ENCODE results near the gene PLXNA3. TPM values are rescaled to one million over a fixed set of nuclear protein-coding genes. Genes with fewer than 3 reads are reported as not detected.

PLXNA3 gene
- total RNA-seq, 1 experiment from 2014 or later = 128 TPM

DNA sequence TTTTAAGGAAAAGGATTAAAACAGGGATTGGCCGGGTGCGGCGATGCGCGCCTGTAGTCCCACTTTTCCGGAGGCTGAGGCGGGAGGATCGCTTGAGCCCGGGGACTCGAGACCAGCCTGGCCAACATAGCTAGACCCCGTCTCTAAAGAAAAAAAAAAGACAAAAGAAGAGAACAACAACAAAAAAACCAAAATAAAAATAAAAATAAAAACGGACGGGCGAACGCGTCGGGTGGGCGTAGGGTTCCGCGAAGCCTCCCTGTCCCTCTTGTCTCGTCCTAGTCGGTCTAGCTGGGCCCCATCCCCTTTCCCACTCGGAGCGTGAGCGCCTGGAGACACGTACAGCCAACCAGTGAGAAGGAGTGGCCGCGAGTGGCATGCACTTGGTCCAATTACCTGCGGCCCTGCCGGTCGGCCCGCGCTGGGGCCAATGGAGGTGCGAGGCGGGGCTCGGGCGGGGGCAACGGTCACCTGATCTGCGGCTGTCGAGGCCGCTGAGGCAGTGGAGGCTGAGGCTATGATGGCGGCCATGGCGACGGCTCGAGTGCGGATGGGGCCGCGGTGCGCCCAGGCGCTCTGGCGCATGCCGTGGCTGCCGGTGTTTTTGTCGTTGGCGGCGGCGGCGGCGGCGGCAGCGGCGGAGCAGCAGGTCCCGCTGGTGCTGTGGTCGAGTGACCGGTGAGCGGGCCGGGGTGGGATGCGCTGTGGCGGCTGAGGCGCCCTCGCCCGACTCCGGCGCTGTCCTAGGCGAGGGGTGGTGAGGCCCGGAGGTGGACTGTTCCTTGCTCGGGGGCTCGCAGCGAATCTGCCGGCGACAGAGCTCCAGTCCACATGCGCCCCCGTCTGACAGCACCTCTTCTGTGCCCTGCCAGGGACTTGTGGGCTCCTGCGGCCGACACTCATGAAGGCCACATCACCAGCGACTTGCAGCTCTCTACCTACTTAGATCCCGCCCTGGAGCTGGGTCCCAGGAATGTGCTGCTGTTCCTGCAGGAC lies 29.6 kb upstream of the PLXNA3 start, which contains the start of gene ATP6AP1:
Gene ATP6AP1, plus strand, starts transcription at position 502 of the 996 bp plus-strand sequence. Its CDS starts 16 bp downstream, at position 518.
- BruUV-seq (replicated peaks) = no TSS peak
- intact Hi-C loops (cut with micrococcal nuclease; ENCODE audit: unreplicated experiment) = no loop called here
- POLR2A ChIA-PET = interaction anchor here (0.6 to 0.7 kb wide), 2 partner anchors 15 to 961 kb away, joined by 6 read pairs; no protein-coding TSS in a partner anchor

DNA sequence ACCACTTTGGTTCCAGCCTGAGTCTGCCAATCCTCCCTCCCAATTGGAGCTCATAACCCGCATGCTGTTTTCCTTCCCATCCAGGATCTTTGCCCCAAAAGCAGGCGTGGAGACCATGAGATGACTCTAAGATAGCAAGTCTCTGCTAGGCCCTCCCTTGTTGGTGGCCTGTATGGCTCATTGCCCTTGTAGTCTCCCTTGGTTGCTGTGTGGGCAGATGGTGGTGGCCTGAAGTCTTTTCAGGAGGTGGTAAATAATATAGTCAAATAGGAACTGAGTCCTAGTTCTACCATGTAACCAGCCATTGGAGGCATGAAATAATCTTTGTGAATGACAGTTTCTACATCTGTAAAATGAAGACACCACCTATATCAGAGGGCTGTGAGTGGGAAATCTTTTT lies 28.4 kb upstream of the PLXNA3 start:
- Histone ChIP-seq H3K27me3 (ENCODE audit: control insufficient read depth, insufficient read depth, low read length) (no peaks in the 10 kb centered on the region), H3K4me3 (ENCODE audit: low read depth in 2 of 2, low read length in 2 of 2) (peak overlapping the region; percentile 67 to 68), H3K9me3 (ENCODE audit: control insufficient read depth, insufficient read depth, low read depth, low read length) (no peaks in the 10 kb centered on the region), H3K27ac (ENCODE audit: low read length) (peak overlapping the region; percentile 83), H3K4me1 (ENCODE audit: control insufficient read depth, insufficient read depth, low read length) (peaks cover 26% of the 10 kb centered on the region), H3K36me3 (ENCODE audit: control insufficient read depth, insufficient read depth, low read length) (peaks cover 6% of the 10 kb centered on the region)
- in situ Hi-C loops (cut with HindIII; ENCODE audit: low pct_unique_long_range_greater_than_20kb, low sequenced_read_pairs) (no loop called here), intact Hi-C loops (cut with micrococcal nuclease; ENCODE audit: unreplicated experiment) (no loop called here)
- no peak for TF ChIP-seq TCF7L2 (IDR thresholded peaks at IDR 0.05; ENCODE audit: low read depth, low read length)
- POLR2A ChIA-PET = interaction anchor here (0.7 kb wide), 1 partner anchor 34 kb away, joined by 5 read pairs; no protein-coding TSS in a partner anchor
- ATAC-seq (no peak), DNase-seq (ENCODE audit: low read depth, low spot score) (no peak)
- CTCF ChIA-PET = interaction anchor here (0.7 kb wide), 1 partner anchor 9 kb away, joined by 5 read pairs; no protein-coding TSS in a partner anchor
- BruUV-seq (replicated peaks) = no TSS peak

More for the DNA sequence above, 29.6 kb upstream of the PLXNA3 start, which contains the start of gene ATP6AP1:
- Histone ChIP-seq H3K36me3 (ENCODE audit: control insufficient read depth, insufficient read depth, low read length) (peaks cover 6% of the 10 kb centered on the region), H3K4me3 (ENCODE audit: low read depth in 2 of 2, low read length in 2 of 2) (peak within 1 kb of the TSS; percentile 67 to 68), H3K27me3 (ENCODE audit: control insufficient read depth, insufficient read depth, low read length) (no peaks in the 10 kb centered on the region), H3K4me1 (ENCODE audit: control insufficient read depth, insufficient read depth, low read length) (peaks cover 26% of the 10 kb centered on the region), H3K9me3 (ENCODE audit: control insufficient read depth, insufficient read depth, low read depth, low read length) (no peaks in the 10 kb centered on the region), H3K27ac (ENCODE audit: low read length) (peak within 1 kb of the TSS; percentile 91)
- in situ Hi-C loops (cut with HindIII; ENCODE audit: low pct_unique_long_range_greater_than_20kb, low sequenced_read_pairs) = no loop called here
- TF ChIP-seq TCF7L2 (IDR thresholded peaks at IDR 0.05; ENCODE audit: low read depth, low read length) (no peak), POLR2AphosphoS5 (IDR thresholded peaks at IDR 0.05; ENCODE audit: low read depth, low read length) (peak; percentile 71), SIN3A (IDR thresholded peaks at IDR 0.05; ENCODE audit: borderline replicate concordance, insufficient read depth, low read depth, low read length) (peak; percentile 88)
- TF ChIP-seq, protein P1, sequence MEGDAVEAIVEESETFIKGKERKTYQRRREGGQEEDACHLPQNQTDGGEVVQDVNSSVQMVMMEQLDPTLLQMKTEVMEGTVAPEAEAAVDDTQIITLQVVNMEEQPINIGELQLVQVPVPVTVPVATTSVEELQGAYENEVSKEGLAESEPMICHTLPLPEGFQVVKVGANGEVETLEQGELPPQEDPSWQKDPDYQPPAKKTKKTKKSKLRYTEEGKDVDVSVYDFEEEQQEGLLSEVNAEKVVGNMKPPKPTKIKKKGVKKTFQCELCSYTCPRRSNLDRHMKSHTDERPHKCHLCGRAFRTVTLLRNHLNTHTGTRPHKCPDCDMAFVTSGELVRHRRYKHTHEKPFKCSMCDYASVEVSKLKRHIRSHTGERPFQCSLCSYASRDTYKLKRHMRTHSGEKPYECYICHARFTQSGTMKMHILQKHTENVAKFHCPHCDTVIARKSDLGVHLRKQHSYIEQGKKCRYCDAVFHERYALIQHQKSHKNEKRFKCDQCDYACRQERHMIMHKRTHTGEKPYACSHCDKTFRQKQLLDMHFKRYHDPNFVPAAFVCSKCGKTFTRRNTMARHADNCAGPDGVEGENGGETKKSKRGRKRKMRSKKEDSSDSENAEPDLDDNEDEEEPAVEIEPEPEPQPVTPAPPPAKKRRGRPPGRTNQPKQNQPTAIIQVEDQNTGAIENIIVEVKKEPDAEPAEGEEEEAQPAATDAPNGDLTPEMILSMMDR (IDR thresholded peaks at IDR 0.05) = no peak
- TF ChIP-seq, protein P2, sequence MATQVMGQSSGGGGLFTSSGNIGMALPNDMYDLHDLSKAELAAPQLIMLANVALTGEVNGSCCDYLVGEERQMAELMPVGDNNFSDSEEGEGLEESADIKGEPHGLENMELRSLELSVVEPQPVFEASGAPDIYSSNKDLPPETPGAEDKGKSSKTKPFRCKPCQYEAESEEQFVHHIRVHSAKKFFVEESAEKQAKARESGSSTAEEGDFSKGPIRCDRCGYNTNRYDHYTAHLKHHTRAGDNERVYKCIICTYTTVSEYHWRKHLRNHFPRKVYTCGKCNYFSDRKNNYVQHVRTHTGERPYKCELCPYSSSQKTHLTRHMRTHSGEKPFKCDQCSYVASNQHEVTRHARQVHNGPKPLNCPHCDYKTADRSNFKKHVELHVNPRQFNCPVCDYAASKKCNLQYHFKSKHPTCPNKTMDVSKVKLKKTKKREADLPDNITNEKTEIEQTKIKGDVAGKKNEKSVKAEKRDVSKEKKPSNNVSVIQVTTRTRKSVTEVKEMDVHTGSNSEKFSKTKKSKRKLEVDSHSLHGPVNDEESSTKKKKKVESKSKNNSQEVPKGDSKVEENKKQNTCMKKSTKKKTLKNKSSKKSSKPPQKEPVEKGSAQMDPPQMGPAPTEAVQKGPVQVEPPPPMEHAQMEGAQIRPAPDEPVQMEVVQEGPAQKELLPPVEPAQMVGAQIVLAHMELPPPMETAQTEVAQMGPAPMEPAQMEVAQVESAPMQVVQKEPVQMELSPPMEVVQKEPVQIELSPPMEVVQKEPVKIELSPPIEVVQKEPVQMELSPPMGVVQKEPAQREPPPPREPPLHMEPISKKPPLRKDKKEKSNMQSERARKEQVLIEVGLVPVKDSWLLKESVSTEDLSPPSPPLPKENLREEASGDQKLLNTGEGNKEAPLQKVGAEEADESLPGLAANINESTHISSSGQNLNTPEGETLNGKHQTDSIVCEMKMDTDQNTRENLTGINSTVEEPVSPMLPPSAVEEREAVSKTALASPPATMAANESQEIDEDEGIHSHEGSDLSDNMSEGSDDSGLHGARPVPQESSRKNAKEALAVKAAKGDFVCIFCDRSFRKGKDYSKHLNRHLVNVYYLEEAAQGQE (IDR thresholded peaks at IDR 0.05; ENCODE audit: insufficient read depth in 1 of 2, low read depth in 2 of 2, low read length in 1 of 2) = 0 out of 4 replicates have a peak, but pooled peaks of 1 of the 2 experiments have one; percentile 9
- peak; percentile 68 for DNase-seq (ENCODE audit: low read depth, low spot score)
- peak; percentile 99 for ATAC-seq
- CTCF ChIA-PET = no interaction called here

Data from Panc1 (cell line).